PC-3 (cell line): ENCODE data around the gene RMND5B. TPM values are rescaled to one million over a fixed set of nuclear protein-coding genes. Genes with fewer than 3 reads are reported as not detected.

ENCODE experiments used
- ATAC-seq: fragments of 200-7000 bp; cut with Tn5 transposase; 2 replicates; pipeline ENCODE4 v1.9.1; 2020; ENCODE audit warnings: mild to moderate bottlenecking, moderate library complexity
- BruUV-seq: library from RNA; stranded (reverse); fragments of 400-500 nt; replicated peaks from 2 replicates; lab custom pipeline; 2021; lab: Mats Ljungman, UMichigan
- CTCF ChIA-PET: fragments of 300-600 bp; sonication (Branson Sonifier 250); formaldehyde crosslinking; loops from one replicate; lab custom pipeline; 2022; ENCODE audit warnings: antibody characterized with exemption; lab: Charles Lee
- POLR2A ChIA-PET: fragments of 300-600 bp; sonication (Branson Sonifier 250); formaldehyde crosslinking; loops from one replicate; lab custom pipeline; 2022; ENCODE audit warnings: antibody characterized with exemption; ENCODE audit not compliant: unreplicated experiment; lab: Charles Lee
- DNase-seq: peaks from one replicate; pipeline ENCODE4 v3.0.0-alpha.2; 2015
- H2AFZ ChIP-seq: fragments of 300-600 bp; sonication (generic); 2 replicates; pipeline ENCODE4 v1.6.0; 2016; ENCODE audit warnings: antibody characterized with exemption, low read length
- H3F3A ChIP-seq: fragments of 300-600 bp; sonication (generic); one replicate; pipeline ENCODE4 v1.6.0; 2017; ENCODE audit warnings: antibody characterized with exemption, low read length, control low read depth, mild to moderate bottlenecking; ENCODE audit not compliant: unreplicated experiment
- H3K27ac ChIP-seq: fragments of 300-600 bp; sonication (generic); 2 replicates; pipeline ENCODE4 v1.5.1; 2016; ENCODE audit warnings: mild to moderate bottlenecking, low read length
- H3K27me3 ChIP-seq: fragments of 300-600 bp; sonication (generic); 2 replicates; pipeline ENCODE4 v1.6.1; 2016; ENCODE audit warnings: low read length, mixed read lengths
- H3K36me3 ChIP-seq: fragments of 300-600 bp; sonication (generic); 2 replicates; pipeline ENCODE4 v1.6.1; 2016; ENCODE audit warnings: low read depth, mixed run types, low read length, mixed read lengths
- H3K4me1 ChIP-seq: fragments of 300-600 bp; sonication (generic); 2 replicates; pipeline ENCODE4 v1.5.1; 2016; ENCODE audit warnings: low read length; ENCODE audit not compliant: insufficient read depth
- H3K4me2 ChIP-seq: fragments of 300-600 bp; sonication (generic); 2 replicates; pipeline ENCODE4 v1.6.0; 2016; ENCODE audit warnings: low read length
- H3K4me3 ChIP-seq: fragments of 300-600 bp; sonication (generic); 2 replicates; pipeline ENCODE4 v1.5.1; 2016; ENCODE audit warnings: mild to moderate bottlenecking, low read length, mixed read lengths
- H3K79me2 ChIP-seq: fragments of 300-600 bp; sonication (generic); 2 replicates; pipeline ENCODE4 v1.6.1; 2017; ENCODE audit warnings: low read length, mixed read lengths
- H3K9ac ChIP-seq: fragments of 300-600 bp; sonication (generic); 2 replicates; pipeline ENCODE4 v1.6.0; 2016; ENCODE audit warnings: mild to moderate bottlenecking, low read length
- H3K9me2 ChIP-seq: fragments of 300-600 bp; sonication (generic); replicated peaks from 2 replicates; pipeline ENCODE4 v1.6.1; 2016; ENCODE audit warnings: mixed run types, low read length, mixed read lengths
- H3K9me3 ChIP-seq: fragments of 300-600 bp; sonication (generic); 2 replicates; pipeline ENCODE4 v1.6.1; 2016; ENCODE audit warnings: low read length, mixed read lengths
- H4K20me1 ChIP-seq: fragments of 300-600 bp; sonication (generic); 2 replicates; pipeline ENCODE4 v1.6.1; 2016; ENCODE audit warnings: low read length, mixed read lengths
- CTCF ChIP-seq: fragments of 300-600 bp; sonication (generic); conservative IDR thresholded peaks from 2 replicates; pipeline ENCODE4 v1.5.1; 2017; ENCODE audit warnings: antibody characterized with exemption, low read depth, mild to moderate bottlenecking, low read length
- EZH2 ChIP-seq: fragments of 300-600 bp; sonication (generic); IDR thresholded peaks from one replicate; pipeline ENCODE4 v1.6.1; 2017; ENCODE audit warnings: antibody characterized with exemption, mild to moderate bottlenecking, low read length; ENCODE audit not compliant: unreplicated experiment
- EZH2phosphoT487 ChIP-seq: fragments of 300-600 bp; sonication (generic); IDR thresholded peaks from 2 replicates; pipeline ENCODE4 v1.6.1; 2018; ENCODE audit warnings: mild to moderate bottlenecking, antibody characterized with exemption, low read length, borderline replicate concordance
- intact Hi-C: fragments of 100-400 bp; cut with micrococcal nuclease; formaldehyde crosslinking; loops from 2 replicates; pipeline ENCODE4 v1.9.0; 2023
- total RNA-seq: library from RNA; depleted of rRNA; stranded (reverse); fragments of >200 nt; gene quantifications from 2 replicates; pipeline ENCODE4 v1.2.3, GENCODE V29; 2014

RMND5B gene
- total RNA-seq, 1 experiment from 2014 or later, result 33.2 TPM

- Histone ChIP-seq H3K27me3 (no peaks in the 10 kb centered on the region), H3K4me3 (no peak overlapping the region), H3K4me2 (no peak overlapping the region), H3K9me2 (no peaks in the 10 kb centered on the region), H3K9me3 (no peaks in the 10 kb centered on the region), H3K9ac (no peak overlapping the region), H3K4me1 (no peaks in the 10 kb centered on the region), H3K27ac (no peak overlapping the region), H3K36me3 (peaks cover 14% of the 10 kb centered on the region; the same call in 1 of the 2 replicates), H3F3A (no peaks in the 10 kb centered on the region), H3K79me2 (peaks cover 6% of the 10 kb centered on the region; the same call in 1 of the 2 replicates), H2AFZ (no peak overlapping the region), H4K20me1 (no peaks in the 10 kb centered on the region)
- CTCF ChIA-PET, result no interaction called here
- POLR2A ChIA-PET, result no interaction called here
- no peak for ATAC-seq
- intact Hi-C loops, result no loop called here
- DNase-seq, result no peak
- TF ChIP-seq EZH2 (no peak), CTCF (no peak), EZH2phosphoT487 (no peak)
- no TSS peak for BruUV-seq
These were observed 7.2 kb downstream of the RMND5B start for GRCh38 chr5:178137991-178138390.

GRCh38 chr5:178141550-178141949 lies 10.7 kb downstream of the RMND5B start:
- Histone ChIP-seq H3K36me3 (peaks cover 23% of the 10 kb centered on the region; the same call in 1 of the 2 replicates), H2AFZ (no peak overlapping the region), H4K20me1 (no peaks in the 10 kb centered on the region), H3K9me2 (no peaks in the 10 kb centered on the region), H3K9ac (no peak overlapping the region), H3K27me3 (no peaks in the 10 kb centered on the region), H3F3A (no peaks in the 10 kb centered on the region), H3K4me1 (peaks cover 6% of the 10 kb centered on the region), H3K4me2 (no peak overlapping the region), H3K4me3 (no peak overlapping the region), H3K27ac (no peak overlapping the region), H3K9me3 (no peaks in the 10 kb centered on the region), H3K79me2 (no peaks in the 10 kb centered on the region)
- intact Hi-C loops, result no loop called here
- CTCF ChIA-PET, result interaction anchor here (1.1 kb wide), 1 partner anchor 66 kb away, joined by 5 read pairs; no protein-coding TSS in a partner anchor
- TF ChIP-seq EZH2phosphoT487 (no peak), EZH2 (no peak), CTCF (no peak)
- POLR2A ChIA-PET, result no interaction called here
- BruUV-seq, result no TSS peak
- DNase-seq (no peak), ATAC-seq (no peak)

- intact Hi-C loops, result no loop called here
- Histone ChIP-seq H3K9me2 (no peaks in the 10 kb centered on the region), H3K79me2 (no peaks in the 10 kb centered on the region), H3K27ac (no peak overlapping the region), H3K9me3 (no peaks in the 10 kb centered on the region), H3K4me1 (peaks cover 14% of the 10 kb centered on the region), H3K9ac (no peak overlapping the region), H3K4me3 (no peak overlapping the region), H4K20me1 (no peaks in the 10 kb centered on the region), H3K4me2 (no peak overlapping the region), H2AFZ (no peak overlapping the region), H3F3A (no peaks in the 10 kb centered on the region), H3K27me3 (no peaks in the 10 kb centered on the region), H3K36me3 (peaks cover 31% of the 10 kb centered on the region)
- POLR2A ChIA-PET, result no interaction called here
- no peak for ATAC-seq
- BruUV-seq, result no TSS peak
- TF ChIP-seq EZH2, result no peak
- TF ChIP-seq CTCF, result no peak
- TF ChIP-seq EZH2phosphoT487, result no peak
- no peak for DNase-seq
- CTCF ChIA-PET, result no interaction called here
These were observed 11.8 kb downstream of the RMND5B start for GRCh38 chr5:178142642-178143041.
